Sigmoid colon (tissue), 7 donors: ENCODE measurements around the gene AHCYL2. TPM values are rescaled to one million over a fixed set of nuclear protein-coding genes. Genes with fewer than 3 reads are reported as not detected.
A peak's percentile ranks its signal among the peaks of the same experiment; 100 is the strongest.

Source experiments
- DNase-seq: peaks from one replicate; pipeline ENCODE4 v3.0.0-alpha.2; 2019
- H3K27ac ChIP-seq, 4 donors: fragments of 200-600 bp; sonication (generic); one replicate each; pipeline ENCODE4 v1.5.1; 2016 to 2019; ENCODE audit warnings: mild to moderate bottlenecking in 1 of 4
- H3K27me3 ChIP-seq, 3 donors: fragments of 200-600 bp; sonication (generic); one replicate each; pipeline ENCODE4 v1.5.1; 2019; ENCODE audit warnings: mild to moderate bottlenecking in 1 of 3
- H3K36me3 ChIP-seq, 4 donors: fragments of 200-600 bp; sonication (generic); one replicate each; pipeline ENCODE4 v1.5.1; 2016 to 2019
- H3K4me1 ChIP-seq, 4 donors: fragments of 200-600 bp; sonication (generic); one replicate each; pipeline ENCODE4 v1.5.1; 2017 to 2019
- H3K4me3 ChIP-seq, 4 donors: fragments of 200-600 bp; sonication (generic); one replicate each; pipeline ENCODE4 v1.5.1; 2017 to 2019; ENCODE audit warnings: mild to moderate bottlenecking in 2 of 4, moderate library complexity in 1 of 4
- H3K9me3 ChIP-seq, 4 donors: fragments of 200-600 bp in 3 of 4; sonication (generic) in 3 of 4; one replicate each; pipeline versions ENCODE4 v1.5.1 to v1.6.1; 2013 to 2019
- CTCF ChIP-seq, 4 experiments: fragments of 450-650 bp in 3 of 4; fragments of 200-600 bp in 1 of 4; IDR thresholded peaks; one replicate each; pipeline ENCODE4 v1.5.1; 2016 to 2019; ENCODE audit warnings: antibody characterized with exemption in 4 of 4, mild to moderate bottlenecking in 3 of 4, moderate library complexity in 2 of 4
- EP300 ChIP-seq, 4 donors: sonication (generic); formaldehyde crosslinking; IDR thresholded peaks; one replicate each; pipeline ENCODE4 v1.6.1; 2017; ENCODE audit warnings: antibody characterized with exemption in 4 of 4
- POLR2A ChIP-seq, 2 donors: fragments of 450-650 bp; IDR thresholded peaks; one replicate each; pipeline ENCODE4 v1.6.1; 2016; ENCODE audit warnings: antibody characterized with exemption in 2 of 2, mild to moderate bottlenecking in 2 of 2, moderate library complexity in 2 of 2
- POLR2AphosphoS5 ChIP-seq, 4 donors: sonication (generic); formaldehyde crosslinking; IDR thresholded peaks; one replicate each; pipeline ENCODE4 v1.6.1; 2017; ENCODE audit warnings: antibody characterized with exemption in 4 of 4
- WGBS, 2 donors: extraction: QIAGEN DNeasy Blood & Tissue Kit; methylation state at CpG; one replicate each; pipeline ENCODE4 v1.1.7; 2013; 5-methylcytosine and 5-hydroxymethylcytosine counted together
- intact Hi-C: fragments of 100-400 bp; cut with DNase I; formaldehyde crosslinking; loops from one replicate; pipeline ENCODE4 v1.15.1; 2023
- polyA plus RNA-seq, 3 donors: library from polyadenylated mRNA; stranded (reverse); fragments of 200-250 nt; gene quantifications; one replicate each; pipeline ENCODE4 v1.2.3, GENCODE V29; 2013
- total RNA-seq, 4 donors: library from RNA; depleted of rRNA; stranded (reverse); fragments of >200 nt; gene quantifications; one replicate each; pipeline ENCODE4 v1.1.0, GENCODE V29; 2016
- donor health status: healthy with polysubstance abuse.
- donor health status: Bipolar disorder and iron deficiency.
- donor health status: healthy.

AHCYL2 gene
- total and polyA plus RNA-seq, 7 donors: 12.5 to 219 (median 16.8) TPM

GRCh38 chr7:129391546-129392171 is 166.8 kb downstream of the AHCYL2 start:
- peaks cover 0 to 14% (median 2%) of the 10 kb centered on the region in 4 donors for H3K36me3 ChIP-seq
- H3K4me3 ChIP-seq: no peak overlapping the region
- WGBS, 2 donors: 89 to 93% methylated on average over 2 of the region's 2 CpGs
- no peaks in the 10 kb centered on the region for H3K27me3 ChIP-seq
- TF ChIP-seq CTCF (IDR thresholded peaks at IDR 0.05) (no peak), POLR2AphosphoS5 (IDR thresholded peaks at IDR 0.05) (no peak), EP300 (IDR thresholded peaks at IDR 0.05) (no peak), POLR2A (IDR thresholded peaks at IDR 0.05) (no peak)
- intact Hi-C loops: no loop called here
- no peak for DNase-seq
- H3K27ac ChIP-seq: peak overlapping the region in 2 of 4 donors; percentile 15 to 49
- H3K4me1 ChIP-seq: peaks cover 0 to 14% (median 5%) of the 10 kb centered on the region in 4 donors
- H3K9me3 ChIP-seq: no peaks in the 10 kb centered on the region

- TF ChIP-seq POLR2AphosphoS5 (IDR thresholded peaks at IDR 0.05): no peak
- no peak for TF ChIP-seq EP300 (IDR thresholded peaks at IDR 0.05)
- no peak for TF ChIP-seq POLR2A (IDR thresholded peaks at IDR 0.05)
- no peak for TF ChIP-seq CTCF (IDR thresholded peaks at IDR 0.05)
- Histone ChIP-seq H3K9me3 (no peaks in the 10 kb centered on the region), H3K4me3 (no peak overlapping the region), H3K27ac (no peak overlapping the region), H3K27me3 (no peaks in the 10 kb centered on the region), H3K4me1 (peaks cover 0 to 14% (median 5%) of the 10 kb centered on the region in 4 donors), H3K36me3 (peaks cover 0 to 18% (median 2%) of the 10 kb centered on the region in 4 donors)
- 97 to 98% methylated on average over 2 of the region's 2 CpGs for WGBS, 2 donors
- DNase-seq: no peak
- intact Hi-C loops: no loop called here
These were observed 168.4 kb downstream of the AHCYL2 start for GRCh38 chr7:129393255-129393654.

GRCh38 chr7:129394101-129394500 is 169.3 kb downstream of the AHCYL2 start:
- peaks cover 0 to 18% (median 2%) of the 10 kb centered on the region in 4 donors for H3K36me3 ChIP-seq
- H3K4me1 ChIP-seq: peaks cover 0 to 14% (median 5%) of the 10 kb centered on the region in 4 donors
- no peaks in the 10 kb centered on the region for H3K9me3 ChIP-seq
- intact Hi-C loops: no loop called here
- H3K27me3 ChIP-seq: no peaks in the 10 kb centered on the region
- TF ChIP-seq EP300 (IDR thresholded peaks at IDR 0.05): no peak
- TF ChIP-seq POLR2A (IDR thresholded peaks at IDR 0.05): no peak
- no peak for TF ChIP-seq CTCF (IDR thresholded peaks at IDR 0.05)
- no peak for DNase-seq
- WGBS, 2 donors: 87 to 95% methylated on average over 4 of the region's 4 CpGs
- no peak overlapping the region for H3K27ac ChIP-seq
- no peak overlapping the region for H3K4me3 ChIP-seq

- no peaks in the 10 kb centered on the region for H3K9me3 ChIP-seq
- WGBS, 2 donors: 92% methylated on average over 4 of the region's 4 CpGs
- intact Hi-C loops: no loop called here
- H3K4me1 ChIP-seq: peaks cover 0 to 14% (median 5%) of the 10 kb centered on the region in 4 donors
- no peak overlapping the region for H3K27ac ChIP-seq
- no peak overlapping the region for H3K4me3 ChIP-seq
- H3K27me3 ChIP-seq: no peaks in the 10 kb centered on the region
- no peak for TF ChIP-seq CTCF (IDR thresholded peaks at IDR 0.05)
- peaks cover 0 to 17% (median under 1%) of the 10 kb centered on the region in 4 donors for H3K36me3 ChIP-seq
- DNase-seq: no peak
These were observed 170.4 kb downstream of the AHCYL2 start for GRCh38 chr7:129394982-129395914.
